NB4 (cell line): ENCODE data around the gene SCPEP1.

Experiments
- CTCF ChIP-seq: IDR thresholded peaks from one replicate; pipeline ENCODE4 v1.5.1; 2012; ENCODE audit warnings: low read depth, low read length
- MAX ChIP-seq: IDR thresholded peaks from 2 replicates; pipeline ENCODE4 v1.6.1; 2011; ENCODE audit warnings: low read depth, low read length
- MYC ChIP-seq: IDR thresholded peaks from 2 replicates; pipeline ENCODE4 v1.6.1; 2011; ENCODE audit warnings: low read depth, low read length
- POLR2A ChIP-seq: IDR thresholded peaks from 2 replicates; pipeline ENCODE4 v1.6.1; 2011; ENCODE audit warnings: mild to moderate bottlenecking; ENCODE audit not compliant: insufficient read length; ENCODE audit errors: extremely low read depth

- no peak for TF ChIP-seq POLR2A
- TF ChIP-seq CTCF, result no peak
- no peak for TF ChIP-seq MYC
- no peak for TF ChIP-seq MAX
These were observed 43.5 kb downstream of the SCPEP1 start for GRCh38 chr17:57021226-57021940.
